Upper lobe of left lung (tissue), 4 donors: ENCODE data around the gene NOC4L.

ENCODE experiments used
- EP300 ChIP-seq, 4 donors: sonication (generic); formaldehyde crosslinking; IDR thresholded peaks; one replicate each; pipeline ENCODE4 v1.5.1; 2017; ENCODE audit warnings: antibody characterized with exemption in 4 of 4, control low read depth in 2 of 4
- POLR2A ChIP-seq, 4 donors: fragments of 450-650 bp; IDR thresholded peaks; one replicate each; pipeline ENCODE4 v1.5.1; 2016 to 2017; ENCODE audit warnings: antibody characterized with exemption in 4 of 4, mild to moderate bottlenecking in 2 of 4
- POLR2AphosphoS5 ChIP-seq, 2 donors: sonication (generic); formaldehyde crosslinking; IDR thresholded peaks; one replicate each; pipeline ENCODE4 v1.5.1; 2017; ENCODE audit warnings: antibody characterized with exemption in 2 of 2
- TF ChIP-seq, protein P1 (sequence below), 6 experiments: fragments of 450-650 bp in 4 of 6; fragments of 200-600 bp in 2 of 6; sonication (generic) in 2 of 6; IDR thresholded peaks; one replicate each; pipeline ENCODE4 v1.5.1; 2016 to 2019; ENCODE audit warnings: antibody characterized with exemption in 6 of 6

GRCh38 chr12:132115500-132115899, 28.8 kb upstream of the NOC4L start:
- TF ChIP-seq, protein P1, sequence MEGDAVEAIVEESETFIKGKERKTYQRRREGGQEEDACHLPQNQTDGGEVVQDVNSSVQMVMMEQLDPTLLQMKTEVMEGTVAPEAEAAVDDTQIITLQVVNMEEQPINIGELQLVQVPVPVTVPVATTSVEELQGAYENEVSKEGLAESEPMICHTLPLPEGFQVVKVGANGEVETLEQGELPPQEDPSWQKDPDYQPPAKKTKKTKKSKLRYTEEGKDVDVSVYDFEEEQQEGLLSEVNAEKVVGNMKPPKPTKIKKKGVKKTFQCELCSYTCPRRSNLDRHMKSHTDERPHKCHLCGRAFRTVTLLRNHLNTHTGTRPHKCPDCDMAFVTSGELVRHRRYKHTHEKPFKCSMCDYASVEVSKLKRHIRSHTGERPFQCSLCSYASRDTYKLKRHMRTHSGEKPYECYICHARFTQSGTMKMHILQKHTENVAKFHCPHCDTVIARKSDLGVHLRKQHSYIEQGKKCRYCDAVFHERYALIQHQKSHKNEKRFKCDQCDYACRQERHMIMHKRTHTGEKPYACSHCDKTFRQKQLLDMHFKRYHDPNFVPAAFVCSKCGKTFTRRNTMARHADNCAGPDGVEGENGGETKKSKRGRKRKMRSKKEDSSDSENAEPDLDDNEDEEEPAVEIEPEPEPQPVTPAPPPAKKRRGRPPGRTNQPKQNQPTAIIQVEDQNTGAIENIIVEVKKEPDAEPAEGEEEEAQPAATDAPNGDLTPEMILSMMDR (IDR thresholded peaks at IDR 0.05): no peak
- no peak for TF ChIP-seq EP300 (IDR thresholded peaks at IDR 0.05)
- TF ChIP-seq POLR2AphosphoS5 (IDR thresholded peaks at IDR 0.05): no peak
- TF ChIP-seq POLR2A (IDR thresholded peaks at IDR 0.05): no peak
